Activated naive CD8-positive, alpha-beta T cell treated with anti-CD3 and anti-CD28 coated beads, Interleukin-2, amount 10 ng/mL, durations not matched to agents 7 days and 5 days (primary cell): ENCODE data around the gene CIAO1. TPM values are rescaled to one million over a fixed set of nuclear protein-coding genes. Genes with fewer than 3 reads are reported as not detected.
A peak's percentile ranks its signal among the peaks of the same experiment; 100 is the strongest.
"Not testable (repeated sequence)": the region's sequence is repeated elsewhere in the genome, so short reads cannot be mapped to it uniquely, and the experiment has no call there.

Experiments used
- ATAC-seq: fragments of 150-1000 bp; cut with Tn5 transposase; one replicate; pipeline ENCODE4 v1.10.0; 2021; ENCODE audit warnings: low read depth, moderate library complexity
- POLR2A ChIA-PET: fragments of 350-600 bp; sonication (Branson Sonifier 250); formaldehyde crosslinking; loops from one replicate; lab custom pipeline; 2021; ENCODE audit warnings: antibody characterized with exemption; lab: Charles Lee
- DNase-seq: peaks from one replicate; pipeline ENCODE4 v3.0.0; 2021
- H3K27ac Mint-ChIP-seq: one replicate; pipeline ENCODE4 v1.8.0; 2022; ENCODE audit warnings: mild to moderate bottlenecking, mixed read lengths
- H3K27me3 Mint-ChIP-seq: one replicate; pipeline ENCODE4 v1.8.0; 2022; ENCODE audit warnings: mild to moderate bottlenecking, moderate library complexity, mixed read lengths
- H3K36me3 Mint-ChIP-seq: one replicate; pipeline ENCODE4 v1.8.0; 2021; ENCODE audit warnings: mild to moderate bottlenecking, mixed read lengths
- H3K4me1 Mint-ChIP-seq: one replicate; pipeline ENCODE4 v1.8.0; 2021; ENCODE audit warnings: mixed read lengths
- H3K4me3 Mint-ChIP-seq: one replicate; pipeline ENCODE4 v1.8.0; 2022; ENCODE audit warnings: mild to moderate bottlenecking, moderate library complexity, mixed read lengths
- H3K9me3 Mint-ChIP-seq: one replicate; pipeline ENCODE4 v1.8.0; 2021; ENCODE audit warnings: mixed read lengths
- total RNA-seq, 2 experiments: library from RNA; stranded (reverse); gene quantifications; one replicate each; pipeline ENCODE4 v1.2.3, GENCODE V29; 2021

CIAO1 gene
- 10 to 100 TPM; 66.2 to 68.2 TPM for total RNA-seq

- H3K27me3 Mint-ChIP-seq, result no peaks in the 10 kb centered on the region
- H3K4me1 Mint-ChIP-seq, result peaks cover 32% of the 10 kb centered on the region
- peaks cover 12% of the 10 kb centered on the region for H3K36me3 Mint-ChIP-seq
- peak within 1 kb of the TSS; percentile 100 for H3K4me3 Mint-ChIP-seq
- H3K9me3 Mint-ChIP-seq, result no peaks in the 10 kb centered on the region
- peak within 1 kb of the TSS; percentile 85 for H3K27ac Mint-ChIP-seq
- POLR2A ChIA-PET, result interaction anchor here (0.6 to 1.8 kb wide), 5 partner anchors 10 to 63 kb away, joined by 3 to 14 read pairs (median 3); partner anchors contain the start of gene STARD7
- ATAC-seq, result peak; percentile 92
- peak; percentile 99 for DNase-seq
Observed at GRCh38 chr2:96265840-96266679, at the start of gene CIAO1, which contains the start of gene TMEM127. CIAO1 (plus strand) TSS chr2:96266225; CDS start chr2:96266351, 126 bp downstream. TMEM127 (minus strand) TSS chr2:96265997; CDS start chr2:96265381, 616 bp downstream.

GRCh38 chr2:96218508-96219131, 47.4 kb upstream of the CIAO1 start:
- POLR2A ChIA-PET, result no interaction called here
- Mint-ChIP-seq H3K4me3 (no peak overlapping the region), H3K36me3 (peaks cover 3% of the 10 kb centered on the region), H3K27ac (no peak overlapping the region), H3K9me3 (no peaks in the 10 kb centered on the region), H3K27me3 (no peaks in the 10 kb centered on the region), H3K4me1 (peaks cover 4% of the 10 kb centered on the region)
- ATAC-seq (no peak), DNase-seq (no peak)

GRCh38 chr2:96219959-96220358, 46.1 kb upstream of the CIAO1 start:
- H3K36me3 Mint-ChIP-seq, H3K27ac Mint-ChIP-seq, H3K27me3 Mint-ChIP-seq, H3K9me3 Mint-ChIP-seq, ATAC-seq, H3K4me1 Mint-ChIP-seq, H3K4me3 Mint-ChIP-seq, DNase-seq, POLR2A ChIA-PET: not testable (repeated sequence)

GRCh38 chr2:96221106-96221505, 44.9 kb upstream of the CIAO1 start:
- H3K36me3 Mint-ChIP-seq, ATAC-seq, POLR2A ChIA-PET, H3K9me3 Mint-ChIP-seq, DNase-seq, H3K27me3 Mint-ChIP-seq, H3K4me3 Mint-ChIP-seq, H3K27ac Mint-ChIP-seq: not testable (repeated sequence)
- H3K4me1 Mint-ChIP-seq, result peaks cover 12% of the 10 kb centered on the region

- Mint-ChIP-seq H3K4me3 (no peak overlapping the region), H3K27ac (peak overlapping the region; percentile 6), H3K27me3 (no peaks in the 10 kb centered on the region), H3K4me1 (peaks cover 12% of the 10 kb centered on the region), H3K36me3 (peaks cover 3% of the 10 kb centered on the region), H3K9me3 (no peaks in the 10 kb centered on the region)
- ATAC-seq (no peak), DNase-seq (no peak)
- POLR2A ChIA-PET, result no interaction called here
Observed at GRCh38 chr2:96225016-96225533, 41.0 kb upstream of the CIAO1 start.

- DNase-seq (no peak), ATAC-seq (no peak)
- Mint-ChIP-seq H3K27ac (no peak overlapping the region), H3K4me1 (no peaks in the 10 kb centered on the region), H3K9me3 (no peaks in the 10 kb centered on the region), H3K36me3 (no peaks in the 10 kb centered on the region), H3K4me3 (no peak overlapping the region), H3K27me3 (no peaks in the 10 kb centered on the region)
- POLR2A ChIA-PET, result interaction anchor here (1.8 kb wide), 1 partner anchor 23 kb away, joined by 4 read pairs; the partner anchor contains the start of gene STARD7
Observed at GRCh38 chr2:96231316-96231715, 34.7 kb upstream of the CIAO1 start.

GRCh38 chr2:96233436-96233835, 32.6 kb upstream of the CIAO1 start:
- Mint-ChIP-seq H3K4me3 (no peak overlapping the region), H3K36me3 (no peaks in the 10 kb centered on the region), H3K4me1 (no peaks in the 10 kb centered on the region), H3K27ac (no peak overlapping the region), H3K27me3 (no peaks in the 10 kb centered on the region), H3K9me3 (no peaks in the 10 kb centered on the region)
- DNase-seq (no peak), ATAC-seq (no peak)
- POLR2A ChIA-PET, result interaction anchor here (2.2 to 2.3 kb wide), 2 partner anchors 9 to 25 kb away, joined by 7 to 9 read pairs; partner anchors contain the start of gene STARD7

- ATAC-seq (no peak), DNase-seq (no peak)
- no peaks in the 10 kb centered on the region for H3K9me3 Mint-ChIP-seq
- no peaks in the 10 kb centered on the region for H3K4me1 Mint-ChIP-seq
- POLR2A ChIA-PET, result interaction anchor here (2.2 to 2.3 kb wide), 2 partner anchors 8 to 26 kb away, joined by 7 to 9 read pairs; partner anchors contain the start of gene STARD7
- H3K27me3 Mint-ChIP-seq, result no peaks in the 10 kb centered on the region
- no peak overlapping the region for H3K27ac Mint-ChIP-seq
- no peak overlapping the region for H3K4me3 Mint-ChIP-seq
- H3K36me3 Mint-ChIP-seq, result no peaks in the 10 kb centered on the region
Observed at GRCh38 chr2:96233880-96234316, 32.1 kb upstream of the CIAO1 start.

GRCh38 chr2:96236882-96237281, 29.1 kb upstream of the CIAO1 start:
- Mint-ChIP-seq H3K27ac (peak overlapping the region; percentile 8), H3K9me3 (no peaks in the 10 kb centered on the region), H3K4me1 (peaks cover 13% of the 10 kb centered on the region), H3K27me3 (no peaks in the 10 kb centered on the region), H3K4me3 (no peak overlapping the region), H3K36me3 (peaks cover 1% of the 10 kb centered on the region)
- POLR2A ChIA-PET, result interaction anchor here (0.5 kb wide), 1 partner anchor 26 kb away, joined by 3 read pairs; no protein-coding TSS in a partner anchor
- no peak for DNase-seq
- no peak for ATAC-seq

- H3K4me1 Mint-ChIP-seq, result peaks cover 22% of the 10 kb centered on the region
- H3K36me3 Mint-ChIP-seq, result peaks cover 6% of the 10 kb centered on the region
- no peak overlapping the region for H3K4me3 Mint-ChIP-seq
- no peaks in the 10 kb centered on the region for H3K9me3 Mint-ChIP-seq
- no peak for ATAC-seq
- no peaks in the 10 kb centered on the region for H3K27me3 Mint-ChIP-seq
- no peak for DNase-seq
- H3K27ac Mint-ChIP-seq, result no peak overlapping the region
- POLR2A ChIA-PET, result interaction anchor here (4.8 kb wide), 1 partner anchor 29 kb away, joined by 42 read pairs; the partner anchor contains the start of gene STARD7
Observed at GRCh38 chr2:96238266-96238665, 27.8 kb upstream of the CIAO1 start.

GRCh38 chr2:96239091-96239490, 26.9 kb upstream of the CIAO1 start:
- POLR2A ChIA-PET, result interaction anchor here (4.8 kb wide), 1 partner anchor 30 kb away, joined by 42 read pairs; the partner anchor contains the start of gene STARD7
- Mint-ChIP-seq H3K4me1 (peaks cover 23% of the 10 kb centered on the region), H3K27ac (no peak overlapping the region)

GRCh38 chr2:96239745-96240264, 26.2 kb upstream of the CIAO1 start:
- H3K4me3 Mint-ChIP-seq, result no peak overlapping the region
- POLR2A ChIA-PET, result interaction anchor here (2.3 to 4.8 kb wide), 2 partner anchors 25 to 31 kb away, joined by 6 to 42 read pairs; partner anchors contain the start of gene STARD7

More at GRCh38 chr2:96239091-96239490, 26.9 kb upstream of the CIAO1 start:
- Mint-ChIP-seq H3K36me3 (peaks cover 6% of the 10 kb centered on the region), H3K27me3 (no peaks in the 10 kb centered on the region), H3K4me3 (no peak overlapping the region), H3K9me3 (no peaks in the 10 kb centered on the region)
- no peak for ATAC-seq
- no peak for DNase-seq

More at GRCh38 chr2:96239745-96240264, 26.2 kb upstream of the CIAO1 start:
- H3K9me3 Mint-ChIP-seq, result no peaks in the 10 kb centered on the region
- H3K4me1 Mint-ChIP-seq, result peaks cover 25% of the 10 kb centered on the region
- no peak for ATAC-seq
- H3K27me3 Mint-ChIP-seq, result no peaks in the 10 kb centered on the region
- peaks cover 10% of the 10 kb centered on the region for H3K36me3 Mint-ChIP-seq
- no peak for DNase-seq
- H3K27ac Mint-ChIP-seq, result no peak overlapping the region
